OCI-LY7 (cell line): ENCODE data around the gene ANKRD53.

Experiments
- CTCF ChIP-seq: fragments of 200-600 bp; sonication (generic); conservative IDR thresholded peaks from 2 replicates; pipeline ENCODE4 v1.5.1; 2014; ENCODE audit warnings: mild to moderate bottlenecking, antibody characterized with exemption, low read length, moderate library complexity, mixed read lengths
- EZH2phosphoT487 ChIP-seq: fragments of 200-600 bp; sonication (generic); IDR thresholded peaks from 2 replicates; pipeline ENCODE4 v1.6.1; 2018; ENCODE audit warnings: low read depth, borderline replicate concordance, mild to moderate bottlenecking, mixed run types, antibody characterized with exemption, low read length, moderate library complexity, mixed read lengths

GRCh38 chr2:70936165-70936978 lies 42.1 kb upstream of the ANKRD53 start:
- TF ChIP-seq CTCF (no peak), EZH2phosphoT487 (no peak)
